Retinal pigment epithelial cell (primary cell): ENCODE data around the gene ADAMTS12.

Source experiments
- DNase-seq: peaks from one replicate; pipeline ENCODE4 v3.0.0-alpha.2; 2010; ENCODE audit warnings: low read depth
- H3K4me3 ChIP-seq: 2 replicates; pipeline ENCODE4 v1.5.1; 2011; ENCODE audit warnings: mild to moderate bottlenecking, low read length, control low read depth, moderate library complexity
- CTCF ChIP-seq: conservative IDR thresholded peaks from 2 replicates; pipeline ENCODE4 v1.5.1; 2011; ENCODE audit warnings: low read depth, low read length, control low read depth, inconsistent platforms

Gene ADAMTS12

GRCh38 chr5:33738097-33738496, 153.7 kb downstream of the ADAMTS12 start:
- no peak overlapping the region for H3K4me3 ChIP-seq
- TF ChIP-seq CTCF = no peak
- DNase-seq = no peak

- no peak for DNase-seq
- no peak for TF ChIP-seq CTCF
These were observed 154.1 kb downstream of the ADAMTS12 start for GRCh38 chr5:33737697-33738096.

GRCh38 chr5:33737284-33737683, 154.5 kb downstream of the ADAMTS12 start:
- no peak overlapping the region for H3K4me3 ChIP-seq
- no peak for DNase-seq
- TF ChIP-seq CTCF = no peak

More at GRCh38 chr5:33737697-33738096, 154.1 kb downstream of the ADAMTS12 start:
- H3K4me3 ChIP-seq = no peak overlapping the region

GRCh38 chr5:33736510-33736909, 155.3 kb downstream of the ADAMTS12 start:
- H3K4me3 ChIP-seq = no peak overlapping the region
- no peak for TF ChIP-seq CTCF
- peak; percentile 13 for DNase-seq

GRCh38 chr5:33735072-33735471, 156.7 kb downstream of the ADAMTS12 start:
- DNase-seq = no peak
- no peak overlapping the region for H3K4me3 ChIP-seq
- no peak for TF ChIP-seq CTCF

GRCh38 chr5:33734537-33734936, 157.3 kb downstream of the ADAMTS12 start:
- DNase-seq = no peak
- no peak overlapping the region for H3K4me3 ChIP-seq
- TF ChIP-seq CTCF = no peak

GRCh38 chr5:33733225-33733624, 158.6 kb downstream of the ADAMTS12 start:
- no peak for TF ChIP-seq CTCF
- no peak overlapping the region for H3K4me3 ChIP-seq
- no peak for DNase-seq
